Activated CD4-positive, alpha-beta memory T cell treated with anti-CD3 and anti-CD28 coated beads for 36 hours (primary cell): ENCODE results near the gene CBARP. TPM values are rescaled to one million over a fixed set of nuclear protein-coding genes. Genes with fewer than 3 reads are reported as not detected.

Experiments
- CTCF ChIA-PET: fragments of 350-600 bp; sonication (Branson Sonifier 250); formaldehyde crosslinking; loops from one replicate; lab custom pipeline; 2021; ENCODE audit warnings: antibody characterized with exemption, inconsistent platforms; lab: Charles Lee
- POLR2A ChIA-PET: fragments of 350-600 bp; sonication (Branson Sonifier 250); formaldehyde crosslinking; loops from one replicate; lab custom pipeline; 2021; ENCODE audit warnings: antibody characterized with exemption; lab: Charles Lee
- DNase-seq: peaks from one replicate; pipeline ENCODE4 v3.0.0-alpha.2; 2020
- H3K27ac Mint-ChIP-seq: one replicate; pipeline ENCODE4 v1.8.0; 2021; ENCODE audit warnings: mixed read lengths
- H3K27me3 Mint-ChIP-seq: one replicate; pipeline ENCODE4 v1.8.0; 2021; ENCODE audit warnings: mixed read lengths
- H3K36me3 Mint-ChIP-seq: one replicate; pipeline ENCODE4 v1.8.0; 2021; ENCODE audit warnings: mixed read lengths
- H3K4me1 Mint-ChIP-seq: one replicate; pipeline ENCODE4 v1.8.0; 2021; ENCODE audit warnings: low read depth, mixed read lengths
- H3K4me3 Mint-ChIP-seq: one replicate; pipeline ENCODE4 v1.8.0; 2021; ENCODE audit warnings: mild to moderate bottlenecking, mixed read lengths
- H3K9me3 Mint-ChIP-seq: one replicate; pipeline ENCODE4 v1.8.0; 2021; ENCODE audit warnings: mixed read lengths
- intact Hi-C: fragments of 100-400 bp; cut with micrococcal nuclease; formaldehyde crosslinking; loops from one replicate; pipeline ENCODE4 v1.15.1; 2023
- total RNA-seq, 2 experiments: library from RNA; stranded (reverse); gene quantifications; one replicate each; pipeline ENCODE4 v1.2.3, GENCODE V29; 2021

The CBARP gene
- total RNA-seq, 2 experiments from 2014 or later: 1.3 to 2.1 TPM

- peaks cover 12% of the 10 kb centered on the region for H3K4me1 Mint-ChIP-seq
- no peak for DNase-seq
- H3K27me3 Mint-ChIP-seq: peaks cover 9% of the 10 kb centered on the region
- H3K36me3 Mint-ChIP-seq: no peaks in the 10 kb centered on the region
- H3K27ac Mint-ChIP-seq: no peak overlapping the region
- no peaks in the 10 kb centered on the region for H3K9me3 Mint-ChIP-seq
- no peak overlapping the region for H3K4me3 Mint-ChIP-seq
- intact Hi-C loops: no loop called here
- ChIA-PET POLR2A (no interaction called here), CTCF (no interaction called here)
These were observed 1.9 kb downstream of the CBARP start for GRCh38 chr19:1235625-1236538.

- no peak for DNase-seq
- Mint-ChIP-seq H3K27me3 (peaks cover 9% of the 10 kb centered on the region), H3K4me1 (peaks cover 10% of the 10 kb centered on the region), H3K36me3 (no peaks in the 10 kb centered on the region), H3K4me3 (no peak overlapping the region), H3K27ac (no peak overlapping the region), H3K9me3 (no peaks in the 10 kb centered on the region)
- intact Hi-C loops: no loop called here
- POLR2A ChIA-PET: no interaction called here
- CTCF ChIA-PET: no interaction called here
These were observed 2.8 kb downstream of the CBARP start for GRCh38 chr19:1234955-1235380.

GRCh38 chr19:1234051-1234954 lies 3.5 kb downstream of the CBARP start:
- ChIA-PET CTCF (no interaction called here), POLR2A (no interaction called here)
- no peaks in the 10 kb centered on the region for H3K36me3 Mint-ChIP-seq
- H3K4me3 Mint-ChIP-seq: no peak overlapping the region
- intact Hi-C loops: no loop called here
- DNase-seq: no peak
- H3K9me3 Mint-ChIP-seq: no peaks in the 10 kb centered on the region
- H3K27me3 Mint-ChIP-seq: peaks cover 7% of the 10 kb centered on the region
- H3K4me1 Mint-ChIP-seq: peaks cover 8% of the 10 kb centered on the region
- no peak overlapping the region for H3K27ac Mint-ChIP-seq

GRCh38 chr19:1233115-1233667 lies 4.6 kb downstream of the CBARP start:
- ChIA-PET POLR2A (no interaction called here), CTCF (no interaction called here)
- Mint-ChIP-seq H3K27me3 (no peaks in the 10 kb centered on the region), H3K4me1 (no peaks in the 10 kb centered on the region), H3K27ac (no peak overlapping the region), H3K36me3 (peaks cover 1% of the 10 kb centered on the region), H3K4me3 (no peak overlapping the region), H3K9me3 (no peaks in the 10 kb centered on the region)
- no peak for DNase-seq
- intact Hi-C loops: no loop called here

GRCh38 chr19:1232652-1233072 lies 5.1 kb downstream of the CBARP start:
- CTCF ChIA-PET: no interaction called here
- DNase-seq: no peak
- POLR2A ChIA-PET: no interaction called here
- H3K4me3 Mint-ChIP-seq: no peak overlapping the region
- H3K36me3 Mint-ChIP-seq: peaks cover 4% of the 10 kb centered on the region
- intact Hi-C loops: no loop called here
- no peaks in the 10 kb centered on the region for H3K4me1 Mint-ChIP-seq
- H3K27ac Mint-ChIP-seq: no peak overlapping the region
- H3K9me3 Mint-ChIP-seq: no peaks in the 10 kb centered on the region
- H3K27me3 Mint-ChIP-seq: no peaks in the 10 kb centered on the region

- no peak overlapping the region for H3K27ac Mint-ChIP-seq
- intact Hi-C loops: no loop called here
- ChIA-PET CTCF (no interaction called here), POLR2A (no interaction called here)
- H3K27me3 Mint-ChIP-seq: no peaks in the 10 kb centered on the region
- H3K36me3 Mint-ChIP-seq: peaks cover 7% of the 10 kb centered on the region
- DNase-seq: no peak
- no peaks in the 10 kb centered on the region for H3K9me3 Mint-ChIP-seq
- no peaks in the 10 kb centered on the region for H3K4me1 Mint-ChIP-seq
- no peak overlapping the region for H3K4me3 Mint-ChIP-seq
These were observed 5.8 kb downstream of the CBARP start for GRCh38 chr19:1231729-1232637.

- CTCF ChIA-PET: no interaction called here
These were observed 6.9 kb downstream of the CBARP start for GRCh38 chr19:1230783-1231489.

GRCh38 chr19:1229924-1230782 lies 7.7 kb downstream of the CBARP start:
- Mint-ChIP-seq H3K9me3 (no peaks in the 10 kb centered on the region), H3K4me1 (no peaks in the 10 kb centered on the region), H3K4me3 (no peak overlapping the region), H3K27ac (no peak overlapping the region), H3K27me3 (no peaks in the 10 kb centered on the region), H3K36me3 (peaks cover 7% of the 10 kb centered on the region)
- CTCF ChIA-PET: no interaction called here
- intact Hi-C loops: no loop called here
- POLR2A ChIA-PET: no interaction called here
- DNase-seq: no peak

More at GRCh38 chr19:1230783-1231489, 6.9 kb downstream of the CBARP start:
- POLR2A ChIA-PET: no interaction called here
- intact Hi-C loops: no loop called here
- Mint-ChIP-seq H3K9me3 (no peaks in the 10 kb centered on the region), H3K4me1 (no peaks in the 10 kb centered on the region), H3K36me3 (peaks cover 7% of the 10 kb centered on the region), H3K27ac (no peak overlapping the region), H3K27me3 (no peaks in the 10 kb centered on the region), H3K4me3 (no peak overlapping the region)
- DNase-seq: no peak

GRCh38 chr19:1229056-1229923 lies 8.5 kb downstream of the CBARP start:
- H3K27me3 Mint-ChIP-seq: no peaks in the 10 kb centered on the region
- ChIA-PET CTCF (no interaction called here), POLR2A (no interaction called here)
- H3K4me1 Mint-ChIP-seq: no peaks in the 10 kb centered on the region
- peaks cover 7% of the 10 kb centered on the region for H3K36me3 Mint-ChIP-seq
- H3K4me3 Mint-ChIP-seq: no peak overlapping the region
- no peak for DNase-seq
- H3K27ac Mint-ChIP-seq: no peak overlapping the region
- intact Hi-C loops: no loop called here
- H3K9me3 Mint-ChIP-seq: no peaks in the 10 kb centered on the region
